Measurements from ENCODE around the gene CCBE1. TPM values are rescaled to one million over a fixed set of nuclear protein-coding genes. Genes with fewer than 3 reads are reported as not detected.
"Not testable (repeated sequence)": the region's sequence is repeated elsewhere in the genome, so short reads cannot be mapped to it uniquely, and the experiment has no call there.

The CCBE1 gene
- total RNA-seq, 2 experiments from 2014 or later = 0.14 TPM; not detected in 1

DNA sequence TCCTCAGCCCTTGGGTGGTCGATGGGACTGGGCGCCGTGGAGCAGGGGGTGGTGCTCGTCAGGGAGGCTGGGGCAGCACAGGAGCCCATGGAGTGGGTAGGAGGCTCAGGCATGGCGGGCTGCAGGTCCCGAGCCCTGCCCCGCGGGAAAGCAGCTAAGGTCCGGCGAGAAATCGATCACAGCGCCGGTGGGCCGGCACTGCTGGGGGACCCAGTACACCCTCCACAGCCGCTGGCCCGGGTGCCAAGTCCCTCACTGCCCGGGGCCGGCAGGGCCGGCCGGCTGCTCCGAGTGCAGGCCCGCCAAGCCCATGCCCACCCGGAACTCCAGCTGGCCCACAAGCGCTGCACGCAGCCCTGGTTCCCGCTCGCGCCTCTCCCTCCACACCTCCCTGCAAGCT lies 16.9 kb upstream of the CCBE1 start:
- H3K9me3 Mint-ChIP-seq (ENCODE audit: low read depth); H3K27ac Mint-ChIP-seq; H3K4me1 Mint-ChIP-seq; ATAC-seq; CTCF ChIA-PET; H3K27me3 Mint-ChIP-seq; DNase-seq; intact Hi-C loops (cut with DNase I, micrococcal nuclease); POLR2A ChIA-PET; H3K4me3 Mint-ChIP-seq; H3K36me3 Mint-ChIP-seq (ENCODE audit: low read depth): not testable (repeated sequence)

DNA sequence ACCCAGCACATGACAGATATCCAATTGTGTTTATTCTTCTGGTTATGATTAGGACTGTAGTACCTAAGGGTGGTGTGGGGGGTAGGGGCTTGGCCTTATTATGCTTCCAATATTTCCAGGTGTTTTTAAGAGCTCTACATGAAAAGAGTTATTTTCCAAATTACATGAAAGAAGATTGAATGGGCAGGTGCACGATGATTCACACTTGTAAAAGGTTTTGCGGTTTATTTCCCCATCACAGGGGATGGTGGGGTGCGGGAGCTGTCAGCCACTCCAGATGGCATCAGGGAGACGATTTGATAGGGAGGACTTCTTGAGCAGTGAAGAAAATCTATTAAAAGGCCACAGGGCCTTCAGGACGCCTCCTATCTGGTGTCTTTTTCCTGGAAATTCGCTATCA lies 15.1 kb upstream of the CCBE1 start:
- DNase-seq (no peak), ATAC-seq (no peak)
- H3K4me3 Mint-ChIP-seq = no peak overlapping the region
- POLR2A ChIA-PET = no interaction called here
- CTCF ChIA-PET = interaction anchor here (1.0 kb wide), 1 partner anchor 111 kb away, joined by 3 read pairs; no protein-coding TSS in a partner anchor
- intact Hi-C loops (cut with DNase I, micrococcal nuclease) = no loop called here
- H3K9me3 Mint-ChIP-seq (ENCODE audit: low read depth) = no peaks in the 10 kb centered on the region
- no peaks in the 10 kb centered on the region for H3K36me3 Mint-ChIP-seq (ENCODE audit: low read depth)
- H3K4me1 Mint-ChIP-seq = no peaks in the 10 kb centered on the region
- H3K27ac Mint-ChIP-seq = no peak overlapping the region
- H3K27me3 Mint-ChIP-seq = peaks cover 4% of the 10 kb centered on the region

DNA sequence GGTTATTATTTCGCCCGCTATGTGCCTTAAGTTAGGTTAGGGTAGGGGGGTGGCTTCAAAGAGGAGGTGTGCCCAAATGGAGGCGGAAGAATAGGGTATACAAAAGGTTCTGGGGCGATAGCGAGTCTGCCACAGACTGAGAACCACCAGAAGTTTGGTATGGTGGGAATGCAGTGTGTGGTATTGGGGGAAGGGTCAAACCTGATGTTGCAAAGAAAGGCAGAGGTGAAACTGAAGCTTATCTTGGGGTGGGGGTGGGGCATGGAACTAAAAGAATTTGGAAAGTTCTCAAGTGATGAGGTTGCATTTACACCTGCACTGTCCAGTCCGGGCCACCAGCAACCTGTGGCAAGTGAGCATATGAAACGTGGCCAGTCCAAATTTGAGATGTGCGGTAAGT lies 11.8 kb upstream of the CCBE1 start:
- Mint-ChIP-seq H3K9me3 (ENCODE audit: low read depth) (no peaks in the 10 kb centered on the region), H3K36me3 (ENCODE audit: low read depth) (no peaks in the 10 kb centered on the region), H3K27ac (no peak overlapping the region), H3K27me3 (peaks cover 7% of the 10 kb centered on the region), H3K4me1 (no peaks in the 10 kb centered on the region), H3K4me3 (no peak overlapping the region)
- POLR2A ChIA-PET = no interaction called here
- DNase-seq (no peak), ATAC-seq (no peak)
- CTCF ChIA-PET = interaction anchor here (0.6 to 1.3 kb wide), 2 partner anchors 34 to 306 kb away, joined by 3 read pairs; no protein-coding TSS in a partner anchor
- intact Hi-C loops (cut with DNase I, micrococcal nuclease) = no loop called here

DNA sequence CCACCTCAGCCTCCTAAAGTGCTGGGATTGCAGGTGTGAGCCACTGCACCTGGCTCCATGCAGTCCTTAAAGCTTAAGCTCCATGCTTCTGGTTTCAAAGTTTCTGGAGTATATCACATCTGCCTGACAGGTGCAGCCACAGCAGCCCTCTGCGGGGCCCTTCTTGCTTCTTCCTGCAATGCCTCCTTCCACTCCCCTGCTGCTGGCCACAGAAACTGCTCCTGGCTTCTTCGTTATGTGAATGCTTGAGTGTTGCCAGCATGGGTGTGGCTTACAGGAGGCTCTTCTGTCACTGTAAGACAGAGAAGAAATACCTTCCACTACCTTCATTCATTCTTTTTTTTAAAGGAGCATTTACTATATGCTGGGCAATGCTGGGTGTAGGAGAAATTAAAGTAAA lies 10.1 kb upstream of the CCBE1 start:
- no peak for DNase-seq
- intact Hi-C loops (cut with DNase I, micrococcal nuclease) = no loop called here
- Mint-ChIP-seq H3K27me3 (peaks cover 7% of the 10 kb centered on the region), H3K4me3 (no peak overlapping the region), H3K36me3 (ENCODE audit: low read depth) (no peaks in the 10 kb centered on the region), H3K27ac (no peak overlapping the region), H3K4me1 (no peaks in the 10 kb centered on the region), H3K9me3 (ENCODE audit: low read depth) (no peaks in the 10 kb centered on the region)
- ChIA-PET POLR2A (no interaction called here), CTCF (interaction anchor here (1.0 kb wide), 1 partner anchor 9 kb away, joined by 3 read pairs; no protein-coding TSS in a partner anchor)
- no peak for ATAC-seq

DNA sequence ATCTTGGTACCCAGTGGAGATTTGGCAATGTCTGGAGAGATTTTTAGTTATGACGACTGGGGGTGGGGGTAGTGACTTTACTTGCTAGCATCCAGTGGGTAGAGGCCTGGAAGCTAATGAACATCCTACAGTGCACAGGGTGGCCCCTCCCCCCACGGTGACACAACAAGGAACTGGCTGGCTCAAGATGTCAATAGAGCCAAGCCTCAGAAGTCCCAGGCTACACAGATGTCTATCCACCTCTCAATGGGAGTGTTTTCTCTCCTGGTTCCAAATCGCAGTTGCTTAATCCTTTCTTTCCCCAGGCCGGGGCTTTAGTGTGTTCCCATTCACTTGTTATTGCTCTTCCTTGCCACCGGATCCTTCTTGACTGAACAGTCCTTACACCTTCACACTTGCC lies 9.3 kb upstream of the CCBE1 start:
- ATAC-seq = no peak
- H3K36me3 Mint-ChIP-seq (ENCODE audit: low read depth) = no peaks in the 10 kb centered on the region
- POLR2A ChIA-PET = no interaction called here
- no peak overlapping the region for H3K27ac Mint-ChIP-seq
- H3K9me3 Mint-ChIP-seq (ENCODE audit: low read depth) = no peaks in the 10 kb centered on the region
- H3K27me3 Mint-ChIP-seq = peaks cover 7% of the 10 kb centered on the region
- H3K4me3 Mint-ChIP-seq = no peak overlapping the region
- no peak for DNase-seq
- intact Hi-C loops (cut with DNase I, micrococcal nuclease) = no loop called here
- no peaks in the 10 kb centered on the region for H3K4me1 Mint-ChIP-seq
- CTCF ChIA-PET = interaction anchor here (0.7 to 1.1 kb wide), 3 partner anchors 9 to 281 kb away, joined by 3 read pairs; partner anchors contain the start of gene CCBE1

DNA sequence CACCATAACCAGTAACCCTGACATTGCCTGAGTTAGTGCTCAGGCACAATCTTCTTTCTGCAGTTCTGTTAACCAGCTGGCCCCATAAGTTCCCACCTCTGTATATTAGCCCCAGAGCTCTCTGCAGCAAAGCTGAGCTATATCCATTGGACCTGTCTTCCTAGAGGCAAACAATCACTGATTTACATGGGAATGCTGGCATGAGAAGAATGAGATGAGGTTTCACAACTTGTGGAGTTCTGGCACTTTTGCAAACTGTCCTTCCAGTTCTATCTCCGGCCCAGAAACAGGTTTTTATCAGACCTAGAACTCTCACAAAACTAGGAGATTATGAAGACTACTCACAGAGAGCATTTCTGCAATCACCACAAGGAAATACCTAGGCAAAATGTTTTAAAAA lies 7.9 kb upstream of the CCBE1 start:
- ATAC-seq (no peak), DNase-seq (no peak)
- Mint-ChIP-seq H3K36me3 (ENCODE audit: low read depth) (no peaks in the 10 kb centered on the region), H3K4me1 (no peaks in the 10 kb centered on the region), H3K4me3 (no peak overlapping the region), H3K9me3 (ENCODE audit: low read depth) (no peaks in the 10 kb centered on the region), H3K27me3 (peaks cover 11% of the 10 kb centered on the region), H3K27ac (no peak overlapping the region)
- ChIA-PET CTCF (interaction anchor here (1.1 kb wide), 1 partner anchor 8 kb away, joined by 3 read pairs; the partner anchor contains the start of gene CCBE1), POLR2A (no interaction called here)
- intact Hi-C loops (cut with DNase I, micrococcal nuclease) = no loop called here

DNA sequence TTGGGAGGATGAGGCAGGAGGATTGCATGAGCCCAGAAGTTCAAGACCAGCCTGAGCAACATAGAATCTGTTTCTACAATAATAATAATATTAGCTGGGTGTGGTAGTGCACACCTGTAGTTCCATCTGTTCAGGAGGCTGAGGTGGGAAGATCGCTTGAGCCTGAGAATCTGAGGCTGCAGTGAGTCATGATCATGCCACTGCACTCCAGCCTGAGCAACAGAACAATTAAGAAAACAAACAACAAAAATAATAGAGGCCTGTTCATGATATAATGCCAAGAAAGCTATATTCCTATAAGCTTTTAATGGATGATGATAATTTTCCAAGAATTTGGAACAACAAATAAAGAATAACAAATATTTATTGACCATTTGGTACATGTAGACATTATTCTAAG lies 6.9 kb upstream of the CCBE1 start:
- intact Hi-C loops (cut with DNase I, micrococcal nuclease) = no loop called here
- Mint-ChIP-seq H3K4me3 (no peak overlapping the region), H3K27me3 (peaks cover 12% of the 10 kb centered on the region), H3K27ac (no peak overlapping the region), H3K36me3 (ENCODE audit: low read depth) (no peaks in the 10 kb centered on the region), H3K4me1 (no peaks in the 10 kb centered on the region), H3K9me3 (ENCODE audit: low read depth) (no peaks in the 10 kb centered on the region)
- no peak for DNase-seq
- no peak for ATAC-seq
- ChIA-PET CTCF (no interaction called here), POLR2A (no interaction called here)

DNA sequence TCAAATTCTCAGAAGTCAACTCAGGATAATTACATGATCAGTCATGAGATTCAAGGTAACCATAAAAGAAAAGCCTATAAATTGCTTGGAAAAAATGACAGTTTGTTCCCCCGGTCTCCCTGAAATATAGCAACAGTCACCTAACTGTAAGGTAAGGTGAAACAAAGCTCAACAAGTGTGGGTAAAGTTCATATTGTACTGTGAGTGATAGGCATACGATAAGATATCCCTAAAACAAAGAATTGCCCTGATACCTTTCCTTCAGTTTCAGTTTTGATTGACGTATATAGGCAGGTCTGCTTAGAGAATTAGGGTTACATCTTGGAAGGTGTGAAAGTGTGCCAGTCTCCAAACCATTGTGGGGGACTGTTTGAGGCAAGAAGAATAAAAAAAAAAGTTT lies 4.0 kb upstream of the CCBE1 start:
- no peak for DNase-seq
- no peak for ATAC-seq
- POLR2A ChIA-PET = no interaction called here
- intact Hi-C loops (cut with DNase I, micrococcal nuclease) = no loop called here
- H3K9me3 Mint-ChIP-seq (ENCODE audit: low read depth) = no peaks in the 10 kb centered on the region
- no peak overlapping the region for H3K4me3 Mint-ChIP-seq
- CTCF ChIA-PET = interaction anchor here (0.7 kb wide), 1 partner anchor 70 kb away, joined by 3 read pairs; no protein-coding TSS in a partner anchor
- H3K36me3 Mint-ChIP-seq (ENCODE audit: low read depth) = no peaks in the 10 kb centered on the region
- H3K27ac Mint-ChIP-seq = no peak overlapping the region
- H3K27me3 Mint-ChIP-seq = peaks cover 25% of the 10 kb centered on the region
- peaks cover 6% of the 10 kb centered on the region for H3K4me1 Mint-ChIP-seq

DNA sequence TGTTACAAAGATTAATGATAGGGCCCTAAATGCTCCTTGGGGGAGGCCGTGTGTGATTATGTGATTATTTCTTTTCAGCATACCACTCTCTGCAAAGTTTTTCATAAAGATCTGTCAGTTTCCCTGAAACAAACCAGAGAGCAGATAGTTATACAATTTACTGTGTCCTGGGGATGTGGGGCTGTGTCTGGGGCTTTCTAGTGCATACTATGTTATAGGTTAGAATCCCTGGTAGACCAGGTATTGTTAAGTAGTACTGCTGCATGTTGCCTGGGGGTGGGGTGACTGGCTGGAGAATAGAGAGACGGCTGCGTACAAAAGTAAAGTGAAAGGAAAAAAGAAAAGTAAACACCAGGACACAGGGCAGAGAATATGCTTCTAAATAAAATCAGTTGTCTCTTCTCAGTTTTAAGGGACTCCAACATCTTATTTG lies 3.3 kb upstream of the CCBE1 start:
- intact Hi-C loops (cut with DNase I, micrococcal nuclease) = no loop called here
- H3K9me3 Mint-ChIP-seq (ENCODE audit: low read depth) = no peaks in the 10 kb centered on the region
- CTCF ChIA-PET = no interaction called here
- H3K4me1 Mint-ChIP-seq = peaks cover 8% of the 10 kb centered on the region
- ATAC-seq (no peak), DNase-seq (no peak)
- no peak overlapping the region for H3K4me3 Mint-ChIP-seq
- peaks cover 30% of the 10 kb centered on the region for H3K27me3 Mint-ChIP-seq
- no peak overlapping the region for H3K27ac Mint-ChIP-seq
- H3K36me3 Mint-ChIP-seq (ENCODE audit: low read depth) = no peaks in the 10 kb centered on the region
- POLR2A ChIA-PET = no interaction called here

DNA sequence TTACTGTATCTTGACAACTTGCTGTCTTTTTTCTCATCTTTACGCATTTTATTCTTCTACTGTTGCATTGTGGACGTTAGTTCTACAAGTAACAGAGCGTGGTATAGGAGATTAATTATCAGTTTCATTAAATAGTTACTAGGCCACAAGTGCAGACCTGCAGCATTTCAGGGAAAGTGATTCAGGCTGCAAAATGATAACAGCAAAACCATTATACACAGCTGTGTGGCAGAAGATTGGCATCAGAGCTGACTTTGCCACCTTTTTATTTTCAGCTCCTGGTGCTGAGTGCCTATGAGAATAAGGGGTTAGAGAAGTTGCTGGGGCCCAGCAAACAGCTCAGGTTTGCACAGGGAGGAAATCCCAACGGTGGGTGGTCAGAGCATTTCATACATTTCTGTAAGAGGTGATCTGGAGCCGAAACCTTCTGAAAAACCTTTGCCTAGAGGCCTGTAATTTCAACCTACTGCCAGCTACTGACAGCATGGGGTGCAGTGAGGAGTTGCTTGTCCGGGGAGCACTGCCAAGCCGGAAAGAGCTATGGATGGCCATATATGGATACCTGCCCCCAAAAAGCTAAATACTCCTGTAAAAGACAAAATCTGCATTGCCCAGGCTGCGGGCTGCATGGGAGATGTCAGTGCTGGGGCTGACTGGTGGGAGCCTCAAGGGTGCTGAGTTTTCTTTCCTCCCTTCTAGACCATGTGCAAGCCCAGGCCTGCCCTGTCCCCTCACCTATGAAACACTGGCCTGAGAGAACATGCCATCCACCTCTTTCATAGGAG lies 2.7 kb upstream of the CCBE1 start:
- ChIA-PET POLR2A (no interaction called here), CTCF (interaction anchor here (0.6 kb wide), 1 partner anchor 69 kb away, joined by 3 read pairs; no protein-coding TSS in a partner anchor)
- Mint-ChIP-seq H3K27ac (no peak overlapping the region), H3K36me3 (ENCODE audit: low read depth) (no peaks in the 10 kb centered on the region), H3K4me1 (peaks cover 8% of the 10 kb centered on the region), H3K9me3 (ENCODE audit: low read depth) (no peaks in the 10 kb centered on the region), H3K27me3 (peaks cover 35% of the 10 kb centered on the region), H3K4me3 (no peak overlapping the region)
- intact Hi-C loops (cut with DNase I, micrococcal nuclease) = loop anchor here (5.0 to 10.0 kb wide), 2 partner anchors 122 to 425 kb away; partner anchors contain the start of gene RAX (in 1 of the 2)
- ATAC-seq (no peak), DNase-seq (no peak)

DNA sequence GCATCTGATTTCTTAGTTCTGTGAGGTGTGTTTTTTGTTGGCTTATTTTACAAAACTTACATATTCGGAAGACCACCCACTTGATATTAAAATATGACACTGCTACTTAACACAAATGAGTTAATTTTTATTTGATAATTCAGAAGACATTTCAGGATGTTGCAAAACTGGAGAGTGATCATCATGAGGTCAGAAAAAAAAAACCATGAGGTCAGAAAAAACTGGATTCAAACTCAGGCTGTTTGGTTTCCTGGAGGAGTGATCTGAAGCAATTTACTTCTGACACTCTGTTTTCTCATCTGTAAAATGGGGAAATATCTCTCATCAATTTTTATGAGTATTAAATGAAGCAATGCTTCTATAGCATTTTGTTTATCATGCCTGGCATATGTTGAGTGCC lies 1.8 kb upstream of the CCBE1 start:
- DNase-seq (no peak), ATAC-seq (no peak)
- POLR2A ChIA-PET = no interaction called here
- no peaks in the 10 kb centered on the region for H3K9me3 Mint-ChIP-seq (ENCODE audit: low read depth)
- CTCF ChIA-PET = no interaction called here
- no peak overlapping the region for H3K4me3 Mint-ChIP-seq
- no peak overlapping the region for H3K27ac Mint-ChIP-seq
- H3K36me3 Mint-ChIP-seq (ENCODE audit: low read depth) = no peaks in the 10 kb centered on the region
- intact Hi-C loops (cut with DNase I, micrococcal nuclease) = loop anchor here (5.0 to 10.0 kb wide), 2 partner anchors 123 to 424 kb away; partner anchors contain the start of gene RAX (in 1 of the 2)
- peaks cover 8% of the 10 kb centered on the region for H3K4me1 Mint-ChIP-seq
- peaks cover 40% of the 10 kb centered on the region for H3K27me3 Mint-ChIP-seq
